ENCODE data around the gene DCDC2C.

DCDC2C gene

GRCh38 chr2:3665886-3666612 lies 37.3 kb upstream of the DCDC2C start:
- H3K9me3 Mint-ChIP-seq = no peaks in the 10 kb centered on the region
- H3K4me1 Mint-ChIP-seq (ENCODE audit: low read depth) = no peaks in the 10 kb centered on the region
- no peak for DNase-seq (ENCODE audit: low spot score)
- no peaks in the 10 kb centered on the region for H3K36me3 Mint-ChIP-seq (ENCODE audit: low read depth)
- H3K4me3 Mint-ChIP-seq = no peak overlapping the region
- no peak overlapping the region for H3K27ac Mint-ChIP-seq
- no peaks in the 10 kb centered on the region for H3K27me3 Mint-ChIP-seq (ENCODE audit: low read depth)

DNA sequence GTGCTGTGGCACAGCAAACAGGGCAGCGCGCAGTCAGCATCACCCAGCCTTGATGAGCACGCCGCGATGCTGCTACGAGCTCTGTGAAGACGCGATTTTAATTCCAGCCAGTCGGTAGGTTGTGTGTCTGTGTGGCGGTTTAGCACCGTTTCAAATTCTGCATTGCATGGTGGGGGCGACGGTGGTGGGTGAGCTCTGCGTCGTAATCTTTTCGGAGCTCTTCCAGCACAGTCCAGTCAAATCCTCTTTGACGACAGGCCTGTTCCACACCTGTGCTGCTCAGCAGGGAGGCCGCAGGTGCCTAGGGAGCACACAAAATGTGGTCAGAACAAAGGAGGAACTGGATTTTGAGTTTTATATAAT lies 36.8 kb upstream of the DCDC2C start:
- no peaks in the 10 kb centered on the region for H3K9me3 Mint-ChIP-seq
- H3K4me1 Mint-ChIP-seq (ENCODE audit: low read depth) = no peaks in the 10 kb centered on the region
- no peaks in the 10 kb centered on the region for H3K27me3 Mint-ChIP-seq (ENCODE audit: low read depth)
- DNase-seq (ENCODE audit: low spot score) = no peak
- H3K27ac Mint-ChIP-seq = no peak overlapping the region
- H3K36me3 Mint-ChIP-seq (ENCODE audit: low read depth) = no peaks in the 10 kb centered on the region
- H3K4me3 Mint-ChIP-seq = no peak overlapping the region

DNA sequence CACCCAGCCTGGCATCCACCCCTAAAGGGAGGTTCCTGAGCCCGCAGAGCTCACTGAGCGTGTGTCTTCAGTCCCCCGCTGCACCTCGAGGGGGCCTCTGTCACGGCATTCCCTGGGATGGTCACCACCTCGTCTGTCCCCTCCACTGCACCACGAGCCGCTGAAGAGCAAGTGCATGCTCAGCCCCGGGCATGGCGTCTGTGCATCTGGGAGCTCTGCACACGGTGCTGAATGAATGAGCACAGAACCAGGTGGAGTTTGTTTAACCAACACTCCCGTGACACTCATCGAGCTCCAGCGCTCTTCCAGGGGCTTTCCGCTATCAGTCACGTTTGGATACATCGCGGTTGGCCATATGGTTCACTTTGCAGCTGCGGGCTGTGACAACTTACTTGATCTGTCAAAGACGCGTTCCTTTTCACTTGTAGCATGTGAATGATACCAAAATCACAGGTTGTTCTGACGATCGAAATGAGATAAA lies 36.2 kb upstream of the DCDC2C start:
- H3K27ac Mint-ChIP-seq = no peak overlapping the region
- H3K4me3 Mint-ChIP-seq = no peak overlapping the region
- no peak for DNase-seq (ENCODE audit: low spot score)
- no peaks in the 10 kb centered on the region for H3K9me3 Mint-ChIP-seq
- no peaks in the 10 kb centered on the region for H3K36me3 Mint-ChIP-seq (ENCODE audit: low read depth)
- no peaks in the 10 kb centered on the region for H3K4me1 Mint-ChIP-seq (ENCODE audit: low read depth)
- no peaks in the 10 kb centered on the region for H3K27me3 Mint-ChIP-seq (ENCODE audit: low read depth)

DNA sequence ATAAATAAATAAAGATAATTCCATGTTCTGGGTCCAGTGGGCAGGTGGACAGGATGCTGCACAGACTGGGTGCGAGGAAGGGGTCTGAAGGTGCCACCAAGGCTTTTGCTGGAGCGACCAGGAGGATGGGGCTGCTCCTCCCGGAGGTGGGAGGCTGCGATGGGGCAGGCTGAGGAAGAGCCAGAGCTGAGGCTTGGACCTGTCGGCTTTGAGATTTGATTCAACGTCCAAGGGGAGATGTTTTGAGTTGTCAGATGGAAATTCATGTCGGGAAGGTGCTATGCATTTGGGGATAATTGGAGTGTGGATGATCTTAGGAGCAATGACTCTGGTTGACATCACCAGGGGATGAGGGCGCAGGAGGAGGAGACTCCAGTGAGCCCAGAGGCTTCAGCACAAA lies 33.7 kb upstream of the DCDC2C start:
- H3K27me3 Mint-ChIP-seq (ENCODE audit: low read depth) = no peaks in the 10 kb centered on the region
- DNase-seq (ENCODE audit: low spot score) = no peak
- H3K4me1 Mint-ChIP-seq (ENCODE audit: low read depth) = no peaks in the 10 kb centered on the region
- H3K27ac Mint-ChIP-seq = no peak overlapping the region
- H3K36me3 Mint-ChIP-seq (ENCODE audit: low read depth) = no peaks in the 10 kb centered on the region
- H3K9me3 Mint-ChIP-seq = no peaks in the 10 kb centered on the region
- H3K4me3 Mint-ChIP-seq = no peak overlapping the region

DNA sequence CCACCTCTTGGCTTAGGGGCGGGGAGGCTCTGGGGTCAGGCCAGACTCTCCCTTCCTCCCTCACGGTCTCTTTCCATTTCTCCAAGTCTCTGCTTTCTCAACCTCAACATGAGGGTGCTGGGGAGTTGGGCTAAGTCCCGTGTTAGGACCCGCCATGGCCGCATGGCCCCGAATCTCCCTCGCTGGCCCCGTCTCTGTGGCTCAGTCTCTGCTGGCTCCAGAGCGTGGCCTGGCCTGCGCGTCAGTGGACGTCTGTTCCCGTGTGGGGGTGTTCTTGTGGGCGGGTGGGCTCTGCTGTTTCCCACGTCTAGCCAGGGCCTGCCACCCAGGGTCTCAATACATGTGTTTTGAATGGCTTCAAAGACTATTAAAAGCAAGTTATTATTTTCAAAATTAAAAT lies 33.0 kb upstream of the DCDC2C start:
- no peaks in the 10 kb centered on the region for H3K36me3 Mint-ChIP-seq (ENCODE audit: low read depth)
- DNase-seq (ENCODE audit: low spot score) = no peak
- no peak overlapping the region for H3K27ac Mint-ChIP-seq
- no peaks in the 10 kb centered on the region for H3K4me1 Mint-ChIP-seq (ENCODE audit: low read depth)
- no peaks in the 10 kb centered on the region for H3K27me3 Mint-ChIP-seq (ENCODE audit: low read depth)
- H3K9me3 Mint-ChIP-seq = no peaks in the 10 kb centered on the region
- no peak overlapping the region for H3K4me3 Mint-ChIP-seq

DNA sequence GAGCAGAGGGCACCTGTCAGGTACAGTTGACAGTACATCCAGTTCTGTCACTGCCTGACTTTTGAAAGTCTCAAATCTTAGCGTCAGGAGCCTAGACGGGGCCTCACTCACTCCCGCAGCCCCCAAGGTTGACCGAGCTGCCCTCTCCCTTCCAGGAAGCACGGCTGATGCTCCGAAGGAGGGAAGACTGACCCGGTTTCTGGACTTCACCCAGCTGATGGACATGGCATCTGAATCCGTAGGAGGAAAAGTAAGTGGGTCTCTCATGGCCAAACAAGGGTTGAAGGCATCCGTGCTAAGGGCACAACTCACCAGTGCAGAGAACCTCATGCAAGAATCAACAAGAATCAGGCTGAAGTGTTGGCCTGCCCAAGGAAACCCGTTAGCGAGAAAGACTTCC lies 32.4 kb upstream of the DCDC2C start:
- H3K4me3 Mint-ChIP-seq = no peak overlapping the region
- no peaks in the 10 kb centered on the region for H3K36me3 Mint-ChIP-seq (ENCODE audit: low read depth)
- no peak for DNase-seq (ENCODE audit: low spot score)
- no peak overlapping the region for H3K27ac Mint-ChIP-seq
- no peaks in the 10 kb centered on the region for H3K9me3 Mint-ChIP-seq
- no peaks in the 10 kb centered on the region for H3K27me3 Mint-ChIP-seq (ENCODE audit: low read depth)
- H3K4me1 Mint-ChIP-seq (ENCODE audit: low read depth) = no peaks in the 10 kb centered on the region

- no peak for DNase-seq (ENCODE audit: low spot score)
- Mint-ChIP-seq H3K9me3 (no peaks in the 10 kb centered on the region), H3K4me3 (no peak overlapping the region), H3K27ac (no peak overlapping the region), H3K4me1 (ENCODE audit: low read depth) (no peaks in the 10 kb centered on the region), H3K36me3 (ENCODE audit: low read depth) (no peaks in the 10 kb centered on the region), H3K27me3 (ENCODE audit: low read depth) (no peaks in the 10 kb centered on the region)
These were observed 30.3 kb upstream of the DCDC2C start for GRCh38 chr2:3672861-3673678.

GRCh38 chr2:3674066-3674845 lies 29.1 kb upstream of the DCDC2C start:
- H3K4me3 Mint-ChIP-seq = no peak overlapping the region
- no peaks in the 10 kb centered on the region for H3K9me3 Mint-ChIP-seq
- no peak overlapping the region for H3K27ac Mint-ChIP-seq
- no peaks in the 10 kb centered on the region for H3K27me3 Mint-ChIP-seq (ENCODE audit: low read depth)
- no peaks in the 10 kb centered on the region for H3K36me3 Mint-ChIP-seq (ENCODE audit: low read depth)
- no peaks in the 10 kb centered on the region for H3K4me1 Mint-ChIP-seq (ENCODE audit: low read depth)
- DNase-seq (ENCODE audit: low spot score) = no peak

- no peaks in the 10 kb centered on the region for H3K36me3 Mint-ChIP-seq (ENCODE audit: low read depth)
- no peaks in the 10 kb centered on the region for H3K9me3 Mint-ChIP-seq
- DNase-seq (ENCODE audit: low spot score) = no peak
- H3K4me3 Mint-ChIP-seq = no peak overlapping the region
- no peaks in the 10 kb centered on the region for H3K27me3 Mint-ChIP-seq (ENCODE audit: low read depth)
- H3K4me1 Mint-ChIP-seq (ENCODE audit: low read depth) = no peaks in the 10 kb centered on the region
- no peak overlapping the region for H3K27ac Mint-ChIP-seq
These were observed 27.7 kb upstream of the DCDC2C start for GRCh38 chr2:3675687-3676086.

DNA sequence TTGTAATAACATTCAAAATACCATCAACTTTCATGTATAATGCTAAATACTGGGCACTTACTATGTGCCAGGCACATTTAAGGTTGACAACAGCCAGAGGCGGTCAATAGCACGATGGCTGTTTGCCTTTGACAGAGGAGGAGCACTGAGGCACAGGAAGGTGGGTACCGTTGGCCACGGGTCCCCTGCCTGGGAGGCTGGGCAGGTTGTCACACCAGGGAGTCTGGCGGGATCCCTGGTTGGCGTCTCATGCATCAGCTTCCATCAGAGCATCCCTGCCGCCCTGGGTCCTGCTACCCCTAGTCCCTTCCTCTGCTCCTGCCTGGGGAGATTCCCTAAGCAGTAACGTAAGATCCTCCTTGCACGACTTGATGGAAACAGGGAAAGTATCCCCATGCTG lies 25.9 kb upstream of the DCDC2C start:
- no peak overlapping the region for H3K27ac Mint-ChIP-seq
- no peaks in the 10 kb centered on the region for H3K27me3 Mint-ChIP-seq (ENCODE audit: low read depth)
- H3K4me3 Mint-ChIP-seq = no peak overlapping the region
- H3K9me3 Mint-ChIP-seq = no peaks in the 10 kb centered on the region
- no peaks in the 10 kb centered on the region for H3K4me1 Mint-ChIP-seq (ENCODE audit: low read depth)
- no peaks in the 10 kb centered on the region for H3K36me3 Mint-ChIP-seq (ENCODE audit: low read depth)
- no peak for DNase-seq (ENCODE audit: low spot score)

DNA sequence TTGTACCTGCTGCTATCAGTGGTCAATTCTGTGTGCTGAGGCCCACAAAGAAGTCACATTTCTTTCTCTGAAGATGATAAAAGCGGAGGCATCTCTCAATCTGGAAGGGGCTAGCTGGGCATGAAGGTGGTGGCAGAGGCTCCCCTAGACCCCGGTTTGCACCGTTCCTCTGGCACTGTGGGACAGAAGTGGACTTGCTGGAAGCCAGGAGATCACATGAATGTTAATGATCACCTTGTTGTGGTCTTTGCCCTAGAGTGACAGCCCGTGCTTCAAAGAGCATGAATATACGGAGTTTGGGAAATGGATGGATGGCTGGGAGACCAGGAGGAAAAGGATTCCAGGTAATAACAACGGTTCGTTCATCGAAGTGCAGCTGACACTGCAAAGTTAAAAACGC lies 25.2 kb upstream of the DCDC2C start:
- no peak overlapping the region for H3K4me3 Mint-ChIP-seq
- H3K27me3 Mint-ChIP-seq (ENCODE audit: low read depth) = no peaks in the 10 kb centered on the region
- DNase-seq (ENCODE audit: low spot score) = no peak
- no peaks in the 10 kb centered on the region for H3K4me1 Mint-ChIP-seq (ENCODE audit: low read depth)
- H3K27ac Mint-ChIP-seq = no peak overlapping the region
- no peaks in the 10 kb centered on the region for H3K9me3 Mint-ChIP-seq
- no peaks in the 10 kb centered on the region for H3K36me3 Mint-ChIP-seq (ENCODE audit: low read depth)

GRCh38 chr2:3679180-3679579 lies 24.2 kb upstream of the DCDC2C start:
- Mint-ChIP-seq H3K27ac (no peak overlapping the region), H3K27me3 (ENCODE audit: low read depth) (no peaks in the 10 kb centered on the region), H3K9me3 (no peaks in the 10 kb centered on the region), H3K4me3 (no peak overlapping the region), H3K36me3 (ENCODE audit: low read depth) (no peaks in the 10 kb centered on the region), H3K4me1 (ENCODE audit: low read depth) (no peaks in the 10 kb centered on the region)
- no peak for DNase-seq (ENCODE audit: low spot score)

GRCh38 chr2:3679616-3680393 lies 23.6 kb upstream of the DCDC2C start:
- no peaks in the 10 kb centered on the region for H3K4me1 Mint-ChIP-seq (ENCODE audit: low read depth)
- no peak for DNase-seq (ENCODE audit: low spot score)

More at GRCh38 chr2:3679616-3680393, 23.6 kb upstream of the DCDC2C start:
- Mint-ChIP-seq H3K27me3 (ENCODE audit: low read depth) (no peaks in the 10 kb centered on the region), H3K27ac (no peak overlapping the region), H3K9me3 (no peaks in the 10 kb centered on the region), H3K36me3 (ENCODE audit: low read depth) (no peaks in the 10 kb centered on the region), H3K4me3 (no peak overlapping the region)

All from T-helper 2 cell treated with Interferon-gamma antibody and Interleukin-4, amounts not matched to agents 5 μg/mL and 100 μg/mL, for 36 hours (primary cell).